ENCODE measurements around the gene SLIT3.

DNA sequence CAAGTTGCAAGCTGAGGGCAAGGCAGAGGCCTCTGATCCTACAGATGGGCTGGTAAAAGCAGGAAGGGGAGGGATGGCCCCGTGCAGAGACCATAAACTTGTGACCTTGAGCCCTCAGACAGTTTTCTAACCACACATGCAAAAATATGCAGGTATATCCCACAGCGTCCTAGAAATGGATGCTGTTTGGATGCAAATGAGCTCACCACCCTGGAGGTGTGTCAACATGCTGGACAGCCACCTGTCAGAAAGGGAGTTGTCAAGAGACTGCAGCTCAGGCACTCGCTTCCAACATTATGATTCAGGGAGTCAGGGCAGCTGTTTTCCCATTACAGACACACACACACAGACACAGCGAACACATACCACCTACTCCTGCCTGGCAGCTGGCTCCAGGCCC, 624.4 kb downstream of the SLIT3 start:
- TF ChIP-seq POLR2AphosphoS5 (IDR thresholded peaks at IDR 0.05; ENCODE audit: low read depth) (no peak), GABPA (IDR thresholded peaks at IDR 0.05; ENCODE audit: low read depth) (no peak)
